Measurements from ENCODE around the gene MGMT.

Gene MGMT

GRCh38 chr10:129800796-129801340 lies 333.8 kb downstream of the MGMT start:
- Histone ChIP-seq H3K9me3 (replicated peaks; ENCODE audit: insufficient read depth, low read length) (no peaks in the 10 kb centered on the region), H3K27ac (ENCODE audit: low read length) (no peak overlapping the region), H3K79me2 (ENCODE audit: low read length) (no peaks in the 10 kb centered on the region), H3K4me1 (ENCODE audit: low read length) (no peaks in the 10 kb centered on the region), H3K36me3 (replicated peaks; ENCODE audit: insufficient read depth, low read length) (no peaks in the 10 kb centered on the region), H3K9ac (ENCODE audit: low read length) (no peak overlapping the region), H3K9me2 (replicated peaks; ENCODE audit: insufficient read depth, low read length) (no peaks in the 10 kb centered on the region), H4K20me1 (ENCODE audit: insufficient read depth, low read length) (no peaks in the 10 kb centered on the region), H3K4me3 (ENCODE audit: low read length) (no peak overlapping the region), H3K27me3 (replicated peaks; ENCODE audit: insufficient read depth, low read length) (no peaks in the 10 kb centered on the region), H2AFZ (ENCODE audit: low read length) (no peak overlapping the region), H3F3A (ENCODE audit: insufficient read depth, low read length) (no peaks in the 10 kb centered on the region), H3K4me2 (ENCODE audit: low read depth, low read length) (no peak overlapping the region)
- no peak for TF ChIP-seq EZH2phosphoT487 (IDR thresholded peaks at IDR 0.05; ENCODE audit: low read length)
- TF ChIP-seq CTCF (IDR thresholded peaks at IDR 0.05; ENCODE audit: low read length) = no peak
- TF ChIP-seq EZH2 (optimal IDR thresholded peaks at IDR 0.05; ENCODE audit: low read depth, low read length) = no peak
- DNase-seq = no peak

GRCh38 chr10:129807211-129807610 lies 340.2 kb downstream of the MGMT start:
- Histone ChIP-seq H3K4me1 (ENCODE audit: low read length) (no peaks in the 10 kb centered on the region), H2AFZ (ENCODE audit: low read length) (no peak overlapping the region), H3K79me2 (ENCODE audit: low read length) (no peaks in the 10 kb centered on the region), H3K9me2 (replicated peaks; ENCODE audit: insufficient read depth, low read length) (no peaks in the 10 kb centered on the region), H3K9me3 (replicated peaks; ENCODE audit: insufficient read depth, low read length) (no peaks in the 10 kb centered on the region), H3F3A (ENCODE audit: insufficient read depth, low read length) (no peaks in the 10 kb centered on the region), H3K4me2 (ENCODE audit: low read depth, low read length) (no peak overlapping the region), H3K27me3 (replicated peaks; ENCODE audit: insufficient read depth, low read length) (no peaks in the 10 kb centered on the region), H3K9ac (ENCODE audit: low read length) (no peak overlapping the region), H3K4me3 (ENCODE audit: low read length) (no peak overlapping the region), H3K36me3 (replicated peaks; ENCODE audit: insufficient read depth, low read length) (no peaks in the 10 kb centered on the region), H4K20me1 (ENCODE audit: insufficient read depth, low read length) (no peaks in the 10 kb centered on the region), H3K27ac (ENCODE audit: low read length) (no peak overlapping the region)
- TF ChIP-seq EZH2 (optimal IDR thresholded peaks at IDR 0.05; ENCODE audit: low read depth, low read length) (no peak), EZH2phosphoT487 (IDR thresholded peaks at IDR 0.05; ENCODE audit: low read length) (no peak)
- no peak for DNase-seq

GRCh38 chr10:129808092-129808983 lies 341.3 kb downstream of the MGMT start:
- TF ChIP-seq EZH2 (optimal IDR thresholded peaks at IDR 0.05; ENCODE audit: low read depth, low read length) (no peak), EZH2phosphoT487 (IDR thresholded peaks at IDR 0.05; ENCODE audit: low read length) (no peak), CTCF (IDR thresholded peaks at IDR 0.05; ENCODE audit: low read length) (no peak)
- Histone ChIP-seq H3K79me2 (ENCODE audit: low read length) (no peaks in the 10 kb centered on the region), H3K36me3 (replicated peaks; ENCODE audit: insufficient read depth, low read length) (no peaks in the 10 kb centered on the region), H3K9ac (ENCODE audit: low read length) (no peak overlapping the region), H3K9me3 (replicated peaks; ENCODE audit: insufficient read depth, low read length) (no peaks in the 10 kb centered on the region), H3K4me3 (ENCODE audit: low read length) (no peak overlapping the region), H3K4me2 (ENCODE audit: low read depth, low read length) (no peak overlapping the region), H3K9me2 (replicated peaks; ENCODE audit: insufficient read depth, low read length) (no peaks in the 10 kb centered on the region), H3K27me3 (replicated peaks; ENCODE audit: insufficient read depth, low read length) (no peaks in the 10 kb centered on the region), H3K27ac (ENCODE audit: low read length) (no peak overlapping the region), H4K20me1 (ENCODE audit: insufficient read depth, low read length) (no peaks in the 10 kb centered on the region), H3K4me1 (ENCODE audit: low read length) (no peaks in the 10 kb centered on the region), H2AFZ (ENCODE audit: low read length) (no peak overlapping the region), H3F3A (ENCODE audit: insufficient read depth, low read length) (no peaks in the 10 kb centered on the region)
- no peak for DNase-seq

- H3K9me3 ChIP-seq (replicated peaks; ENCODE audit: insufficient read depth, low read length) = no peaks in the 10 kb centered on the region
- no peak overlapping the region for H3K4me2 ChIP-seq (ENCODE audit: low read depth, low read length)
- no peak overlapping the region for H3K9ac ChIP-seq (ENCODE audit: low read length)
- no peaks in the 10 kb centered on the region for H3K27me3 ChIP-seq (replicated peaks; ENCODE audit: insufficient read depth, low read length)
- no peaks in the 10 kb centered on the region for H3F3A ChIP-seq (ENCODE audit: insufficient read depth, low read length)
- H3K36me3 ChIP-seq (replicated peaks; ENCODE audit: insufficient read depth, low read length) = no peaks in the 10 kb centered on the region
- no peaks in the 10 kb centered on the region for H4K20me1 ChIP-seq (ENCODE audit: insufficient read depth, low read length)
- no peak overlapping the region for H3K27ac ChIP-seq (ENCODE audit: low read length)
- H3K79me2 ChIP-seq (ENCODE audit: low read length) = no peaks in the 10 kb centered on the region
- H3K9me2 ChIP-seq (replicated peaks; ENCODE audit: insufficient read depth, low read length) = no peaks in the 10 kb centered on the region
- no peaks in the 10 kb centered on the region for H3K4me1 ChIP-seq (ENCODE audit: low read length)
- H3K4me3 ChIP-seq (ENCODE audit: low read length) = no peak overlapping the region
- TF ChIP-seq EZH2 (optimal IDR thresholded peaks at IDR 0.05; ENCODE audit: low read depth, low read length) (no peak), EZH2phosphoT487 (IDR thresholded peaks at IDR 0.05; ENCODE audit: low read length) (no peak), CTCF (IDR thresholded peaks at IDR 0.05; ENCODE audit: low read length) (no peak)
- no peak overlapping the region for H2AFZ ChIP-seq (ENCODE audit: low read length)
- no peak for DNase-seq
Measured at GRCh38 chr10:129809431-129809830, 342.4 kb downstream of the MGMT start.
